MCF 10A (cell line): ENCODE results near the gene A4GALT. TPM values are rescaled to one million over a fixed set of nuclear protein-coding genes. Genes with fewer than 3 reads are reported as not detected.
"Not testable (repeated sequence)": the region's sequence is repeated elsewhere in the genome, so short reads cannot be mapped to it uniquely, and the experiment has no call there.

Experiments used
- BruUV-seq: library from RNA; stranded (reverse); fragments of 400-500 nt; replicated peaks from 2 replicates; lab custom pipeline; 2021; lab: Mats Ljungman, UMichigan
- CTCF ChIA-PET: fragments of 300-600 bp; sonication (Branson Sonifier 250); formaldehyde crosslinking; extraction: SDS; loops from one replicate; lab custom pipeline; 2021; ENCODE audit warnings: antibody characterized with exemption, inconsistent platforms; lab: Yijun Ruan, JAX
- POLR2A ChIA-PET: fragments of 300-600, 350-650 bp; sonication (Branson Sonifier 250); formaldehyde crosslinking; extraction: SDS; loops from one replicate; lab custom pipeline; 2020; ENCODE audit warnings: antibody characterized with exemption, inconsistent platforms; lab: Yijun Ruan, JAX
- DNase-seq: peaks from one replicate; pipeline ENCODE4 v3.0.0-alpha.2; 2018; ENCODE audit not compliant: unreplicated experiment
- H3K27ac Mint-ChIP-seq: one replicate; pipeline ENCODE4 v1.8.0; 2022; ENCODE audit warnings: mild to moderate bottlenecking, low read depth, mixed read lengths; ENCODE audit not compliant: unreplicated experiment
- H3K27me3 Mint-ChIP-seq: one replicate; pipeline ENCODE4 v1.8.0; 2022; ENCODE audit warnings: mixed read lengths; ENCODE audit not compliant: insufficient read depth, unreplicated experiment
- H3K36me3 Mint-ChIP-seq: one replicate; pipeline ENCODE4 v1.8.0; 2022; ENCODE audit warnings: mild to moderate bottlenecking, moderate library complexity, mixed read lengths; ENCODE audit not compliant: insufficient read depth, unreplicated experiment
- H3K4me1 Mint-ChIP-seq: one replicate; pipeline ENCODE4 v1.8.0; 2022; ENCODE audit warnings: mixed read lengths; ENCODE audit not compliant: insufficient read depth, unreplicated experiment
- H3K4me3 Mint-ChIP-seq: one replicate; pipeline ENCODE4 v1.8.0; 2022; ENCODE audit warnings: mild to moderate bottlenecking, moderate library complexity, mixed read lengths; ENCODE audit not compliant: unreplicated experiment
- H3K9me3 Mint-ChIP-seq: one replicate; pipeline ENCODE4 v1.8.0; 2022; ENCODE audit warnings: mixed read lengths; ENCODE audit not compliant: unreplicated experiment
- CTCF ChIP-seq: fragments of 200-600 bp; IDR thresholded peaks from one replicate; pipeline ENCODE4 v1.8.0; 2022; ENCODE audit warnings: antibody characterized with exemption, mild to moderate bottlenecking; ENCODE audit not compliant: unreplicated experiment
- intact Hi-C: fragments of 100-400 bp; cut with micrococcal nuclease; formaldehyde crosslinking; loops from 2 replicates; pipeline ENCODE4 v1.14.1; 2022
- total RNA-seq: library from RNA; stranded (reverse); gene quantifications from 2 replicates; pipeline ENCODE4 v1.2.3, GENCODE V29; 2022

Gene A4GALT
- total RNA-seq, 1 experiment from 2014 or later = 8.7 TPM

GRCh38 chr22:42734406-42734805 is 13.7 kb upstream of the A4GALT start:
- CTCF ChIA-PET = no interaction called here
- no peak overlapping the region for H3K27ac Mint-ChIP-seq
- no peaks in the 10 kb centered on the region for H3K27me3 Mint-ChIP-seq
- peaks cover 1% of the 10 kb centered on the region for H3K4me1 Mint-ChIP-seq
- no peaks in the 10 kb centered on the region for H3K9me3 Mint-ChIP-seq
- H3K36me3 Mint-ChIP-seq = no peaks in the 10 kb centered on the region
- no peak for TF ChIP-seq CTCF
- POLR2A ChIA-PET = no interaction called here
- no TSS peak for BruUV-seq
- intact Hi-C loops = no loop called here
- no peak for DNase-seq
- no peak overlapping the region for H3K4me3 Mint-ChIP-seq

GRCh38 chr22:42733394-42733793 is 12.7 kb upstream of the A4GALT start:
- H3K27me3 Mint-ChIP-seq, H3K9me3 Mint-ChIP-seq, H3K4me1 Mint-ChIP-seq, H3K27ac Mint-ChIP-seq, H3K36me3 Mint-ChIP-seq, CTCF ChIA-PET, intact Hi-C loops, BruUV-seq, DNase-seq, POLR2A ChIA-PET, H3K4me3 Mint-ChIP-seq: not testable (repeated sequence)

- DNase-seq = no peak
- Mint-ChIP-seq H3K4me3 (no peak overlapping the region), H3K4me1 (peaks cover 6% of the 10 kb centered on the region), H3K27ac (no peak overlapping the region), H3K27me3 (no peaks in the 10 kb centered on the region), H3K9me3 (no peaks in the 10 kb centered on the region), H3K36me3 (no peaks in the 10 kb centered on the region)
- no peak for TF ChIP-seq CTCF
- ChIA-PET POLR2A (interaction anchor here (0.6 kb wide), 1 partner anchor 10 kb away, joined by 3 read pairs; no protein-coding TSS in a partner anchor), CTCF (interaction anchor here (0.6 kb wide), 2 partner anchors 69 to 361 kb away, joined by 4 to 5 read pairs; no protein-coding TSS in a partner anchor)
- BruUV-seq = no TSS peak
- intact Hi-C loops = no loop called here
Observed at GRCh38 chr22:42732081-42732480, 11.4 kb upstream of the A4GALT start.

GRCh38 chr22:42726811-42727210 is 6.1 kb upstream of the A4GALT start:
- Mint-ChIP-seq H3K27ac (peak overlapping the region; percentile 64), H3K4me1 (peaks cover 7% of the 10 kb centered on the region), H3K27me3 (no peaks in the 10 kb centered on the region), H3K4me3 (no peak overlapping the region), H3K36me3 (no peaks in the 10 kb centered on the region), H3K9me3 (no peaks in the 10 kb centered on the region)
- BruUV-seq = no TSS peak
- no peak for DNase-seq
- ChIA-PET CTCF (interaction anchor here (0.7 kb wide), 1 partner anchor 287 kb away, joined by 4 read pairs; no protein-coding TSS in a partner anchor), POLR2A (interaction anchor here (0.7 to 1.4 kb wide), 4 partner anchors 9 to 38 kb away, joined by 3 to 6 read pairs (median 4); no protein-coding TSS in a partner anchor)
- intact Hi-C loops = no loop called here
- TF ChIP-seq CTCF = no peak
